Small intestine (tissue), 7 donors: ENCODE data around the gene SLC35A2. TPM values are rescaled to one million over a fixed set of nuclear protein-coding genes. Genes with fewer than 3 reads are reported as not detected.

Experiments
- DNase-seq, 2 donors: peaks; one replicate each; pipeline versions ENCODE4 v3.0.0 to v3.0.0-alpha.2; 2013
- FAIRE-seq: peaks from 2 replicates; lab custom pipeline; 2012; peaks lifted over from hg19 to GRCh38; lab: Jason Lieb, UNC
- H3K27ac ChIP-seq, 3 donors: one replicate each; pipeline ENCODE4 v1.5.1; 2013; ENCODE audit warnings: low read length in 2 of 3, mild to moderate bottlenecking in 2 of 3, control low read depth in 1 of 3, inconsistent platforms in 1 of 3, low read depth in 1 of 3, moderate library complexity in 1 of 3
- H3K27me3 ChIP-seq, 3 donors: one replicate each; pipeline ENCODE4 v1.6.1; 2013; ENCODE audit warnings: low read length in 3 of 3, inconsistent platforms in 1 of 3; ENCODE audit not compliant: control insufficient read depth in 3 of 3, insufficient read depth in 3 of 3
- H3K36me3 ChIP-seq, 3 donors: one replicate each; pipeline ENCODE4 v1.6.1; 2013; ENCODE audit warnings: low read length in 3 of 3, inconsistent platforms in 1 of 3, low read depth in 1 of 3, mild to moderate bottlenecking in 1 of 3, moderate library complexity in 1 of 3; ENCODE audit not compliant: control insufficient read depth in 3 of 3, insufficient read depth in 2 of 3
- H3K4me1 ChIP-seq, 3 donors: one replicate each; pipeline ENCODE4 v1.6.1; 2013; ENCODE audit warnings: low read length in 2 of 3, inconsistent platforms in 1 of 3, low read depth in 1 of 3, mild to moderate bottlenecking in 1 of 3, moderate library complexity in 1 of 3; ENCODE audit not compliant: control insufficient read depth in 3 of 3, insufficient read depth in 2 of 3
- H3K4me3 ChIP-seq, 3 donors: one replicate each; pipeline ENCODE4 v1.5.1; 2013; ENCODE audit warnings: low read length in 3 of 3, control low read depth in 1 of 3, inconsistent platforms in 1 of 3, low read depth in 1 of 3, mild to moderate bottlenecking in 1 of 3, moderate library complexity in 1 of 3
- H3K9me3 ChIP-seq, 2 donors: one replicate each; pipeline ENCODE4 v1.6.1; 2013; ENCODE audit warnings: low read depth in 1 of 2, low read length in 1 of 2; ENCODE audit not compliant: control insufficient read depth in 2 of 2, insufficient read depth in 1 of 2
- WGBS, 3 donors: extraction: QIAGEN DNeasy Blood & Tissue Kit; methylation state at CpG; one replicate each; pipeline ENCODE4 v1.1.7; 2013; 5-methylcytosine and 5-hydroxymethylcytosine counted together
- polyA plus RNA-seq, 4 donors: library from polyadenylated mRNA; stranded (reverse) in 3 of 4; unstranded in 1 of 4; fragments of 200-250 nt in 3 of 4; fragments of 120-200 nt in 1 of 4; gene quantifications; one replicate each; pipeline versions ENCODE4 v1.2.1 to v1.2.3, GENCODE V29; 2013
- donor health status: healthy with polysubstance abuse.
- donor health status: control.
- donor health status: control.
- donor health status: Bipolar disorder and iron deficiency.
- donor health status: healthy.

Gene SLC35A2
- polyA plus RNA-seq, 4 donors, result 8.1 to 31.5 (median 19.1) TPM

DNA sequence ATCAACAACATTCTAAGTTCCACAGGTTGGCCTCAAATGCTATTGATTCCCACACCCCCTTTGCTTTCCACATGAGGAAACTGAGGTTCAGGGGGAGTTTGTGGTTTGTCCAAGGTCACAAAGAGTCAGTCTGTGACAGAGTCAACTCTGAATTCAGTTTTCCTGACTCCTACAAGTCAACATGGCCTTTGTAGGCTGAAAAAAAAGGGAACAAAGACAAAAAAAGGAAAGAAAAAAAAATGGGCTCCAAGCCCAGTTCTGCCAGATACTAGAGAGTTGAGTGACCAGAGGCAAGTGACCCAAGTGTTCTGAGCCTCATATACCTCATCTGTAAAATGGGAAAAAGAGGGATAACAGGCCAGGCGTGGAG is 23.8 kb upstream of the SLC35A2 start:
- H3K4me1 ChIP-seq, result peaks cover 0 to 39% (median 0%) of the 10 kb centered on the region in 3 donors
- peak overlapping the region in 1 of 3 donors; percentile 11 for H3K27ac ChIP-seq
- H3K36me3 ChIP-seq, result peaks cover 0 to 56% (median 3%) of the 10 kb centered on the region in 3 donors
- no peak for DNase-seq
- WGBS, 3 donors, result 85 to 100% (median 90%) methylated on average over 1 of the region's 1 CpG
- no peak for FAIRE-seq
- no peaks in the 10 kb centered on the region for H3K27me3 ChIP-seq
- H3K4me3 ChIP-seq, result no peak overlapping the region
- H3K9me3 ChIP-seq, result no peaks in the 10 kb centered on the region

DNA sequence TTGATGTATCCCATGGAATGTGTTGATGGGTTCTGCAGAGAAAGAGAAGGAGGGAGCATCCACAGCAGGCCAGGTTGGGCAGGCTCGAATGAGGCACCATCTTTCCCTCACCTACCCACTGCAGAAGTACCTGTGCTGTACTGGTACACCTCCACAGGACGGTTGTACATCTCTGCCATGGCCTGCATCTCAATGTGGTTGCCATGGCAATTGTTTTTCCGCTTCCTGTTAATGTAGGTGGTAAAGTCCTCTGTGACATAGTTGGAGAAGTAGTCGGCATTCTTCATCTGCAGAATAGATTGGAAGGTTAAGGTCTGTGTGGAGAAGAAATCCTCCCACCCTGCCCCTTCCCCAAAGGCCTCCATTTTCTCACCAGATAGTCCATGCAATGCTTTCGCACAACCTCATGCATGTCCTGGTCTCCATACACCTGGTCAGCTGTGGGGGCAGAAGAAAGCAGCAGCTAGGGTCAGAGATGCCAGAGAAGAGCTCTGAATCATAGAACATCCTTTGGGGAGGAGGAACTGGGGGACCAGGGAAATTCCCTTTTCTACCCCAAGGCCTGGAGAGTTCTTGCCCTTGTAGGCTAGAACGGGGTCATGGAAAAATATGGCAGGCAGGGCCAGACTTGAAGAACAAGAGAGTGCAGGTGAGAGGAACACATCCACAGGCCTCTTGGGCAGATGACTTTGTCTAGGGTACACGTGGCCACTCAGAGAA is 23.3 kb upstream of the SLC35A2 start:
- 70 to 81% (median 70%) methylated on average over 7 of the region's 7 CpGs for WGBS, 3 donors
- H3K4me1 ChIP-seq, result peaks cover 0 to 34% (median 0%) of the 10 kb centered on the region in 3 donors
- FAIRE-seq (no peak), DNase-seq (no peak)
- H3K27ac ChIP-seq, result peak overlapping the region in 1 of 3 donors; percentile 54
- no peaks in the 10 kb centered on the region for H3K27me3 ChIP-seq
- H3K36me3 ChIP-seq, result peaks cover 0 to 52% (median 3%) of the 10 kb centered on the region in 3 donors
- no peak overlapping the region for H3K4me3 ChIP-seq
- H3K9me3 ChIP-seq, result no peaks in the 10 kb centered on the region

- Histone ChIP-seq H3K27me3 (no peaks in the 10 kb centered on the region), H3K4me1 (peaks cover 0 to 25% (median 0%) of the 10 kb centered on the region in 3 donors), H3K36me3 (peaks cover 0 to 45% (median 3%) of the 10 kb centered on the region in 3 donors), H3K27ac (peak overlapping the region in 1 of 3 donors; percentile 54), H3K4me3 (no peak overlapping the region), H3K9me3 (no peaks in the 10 kb centered on the region)
- DNase-seq (no peak), FAIRE-seq (no peak)
- WGBS, 3 donors, result 72 to 97% (median 93%) methylated on average over 2 of the region's 2 CpGs
Observed at GRCh38 chrX:48933757-48934156, 22.3 kb upstream of the SLC35A2 start.

DNA sequence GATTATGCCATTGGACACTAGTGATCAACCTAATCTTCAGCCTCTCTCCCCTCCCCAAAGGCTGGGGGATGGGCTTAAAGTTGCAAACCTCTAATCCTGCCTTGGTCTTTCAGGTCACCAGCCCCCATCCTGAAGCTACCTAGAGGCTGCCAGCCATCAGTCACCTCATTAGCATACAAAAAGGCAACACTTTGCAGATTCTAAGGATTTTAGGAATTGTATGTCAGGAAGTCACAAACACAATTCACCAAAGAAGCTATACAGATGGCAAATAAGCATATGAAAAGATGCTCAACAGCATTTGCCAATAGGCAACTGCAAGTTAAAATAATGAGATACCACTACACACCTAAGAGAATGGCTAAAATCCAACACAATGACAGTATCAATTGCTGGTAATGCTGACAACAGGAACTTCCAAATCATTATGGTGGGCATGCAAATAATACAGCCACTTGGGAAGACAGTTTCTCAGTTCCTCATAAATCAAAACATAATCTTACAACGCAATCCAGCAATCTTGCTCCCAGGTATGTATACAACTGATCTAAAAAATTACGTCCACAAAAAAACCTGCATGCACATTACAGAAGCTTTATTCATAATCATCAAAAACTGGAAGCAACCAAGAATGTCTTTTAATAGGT is 16.4 kb upstream of the SLC35A2 start:
- peaks cover 3 to 51% (median 7%) of the 10 kb centered on the region in 3 donors for H3K36me3 ChIP-seq
- DNase-seq (no peak), FAIRE-seq (no peak)
- no peak overlapping the region for H3K4me3 ChIP-seq
- H3K27me3 ChIP-seq, result no peaks in the 10 kb centered on the region
- H3K9me3 ChIP-seq, result no peaks in the 10 kb centered on the region
- H3K27ac ChIP-seq, result no peak overlapping the region
- 33 to 52% (median 39%) methylated on average over 2 of the region's 2 CpGs for WGBS, 3 donors
- peaks cover 0 to 2% (median 0%) of the 10 kb centered on the region in 3 donors for H3K4me1 ChIP-seq

- peaks cover 7 to 51% (median 7%) of the 10 kb centered on the region in 3 donors for H3K36me3 ChIP-seq
- 73 to 89% (median 85%) methylated on average over 5 of the region's 5 CpGs for WGBS, 3 donors
- no peak for FAIRE-seq
Observed at GRCh38 chrX:48927123-48927522, 15.7 kb upstream of the SLC35A2 start.

GRCh38 chrX:48924270-48924669 is 12.8 kb upstream of the SLC35A2 start:
- FAIRE-seq, result no peak
- no peak for DNase-seq
- Histone ChIP-seq H3K4me1 (peaks cover 0 to 8% (median 2%) of the 10 kb centered on the region in 3 donors), H3K9me3 (no peaks in the 10 kb centered on the region), H3K36me3 (peaks cover 7 to 58% (median 7%) of the 10 kb centered on the region in 3 donors), H3K27ac (no peak overlapping the region), H3K27me3 (no peaks in the 10 kb centered on the region), H3K4me3 (no peak overlapping the region)
- WGBS, 3 donors, result 75 to 98% (median 84%) methylated on average over 5 of the region's 5 CpGs

More at GRCh38 chrX:48927123-48927522, 15.7 kb upstream of the SLC35A2 start:
- H3K4me1 ChIP-seq, result peaks cover 0 to 2% (median 0%) of the 10 kb centered on the region in 3 donors
- DNase-seq, result no peak
- no peak overlapping the region for H3K27ac ChIP-seq
- H3K27me3 ChIP-seq, result no peaks in the 10 kb centered on the region
- no peaks in the 10 kb centered on the region for H3K9me3 ChIP-seq
- no peak overlapping the region for H3K4me3 ChIP-seq

- FAIRE-seq, result no peak
Observed at GRCh38 chrX:48923771-48924170, 12.3 kb upstream of the SLC35A2 start.

DNA sequence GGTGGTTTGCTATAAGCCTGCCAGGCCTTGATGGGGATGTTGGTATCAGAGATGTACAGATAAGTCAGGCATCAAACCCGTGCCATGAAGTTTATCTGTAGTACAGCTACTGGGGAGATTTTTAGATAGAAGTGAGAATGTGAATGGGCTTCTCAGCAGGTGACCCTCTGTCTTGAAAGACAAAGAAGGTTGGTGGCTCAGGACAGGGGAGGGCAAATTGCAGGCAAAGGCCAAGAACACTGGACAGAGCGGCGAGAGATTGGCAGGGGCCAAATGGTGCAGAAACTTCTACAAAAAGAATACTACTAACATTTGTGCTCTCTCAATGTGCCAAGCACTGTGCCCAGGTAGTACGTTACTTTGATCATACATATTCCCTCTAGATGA is 9.3 kb upstream of the SLC35A2 start:
- H3K9me3 ChIP-seq, result no peaks in the 10 kb centered on the region
- no peak overlapping the region for H3K4me3 ChIP-seq
- H3K27me3 ChIP-seq, result no peaks in the 10 kb centered on the region
- DNase-seq (no peak), FAIRE-seq (no peak)
- H3K27ac ChIP-seq, result peak overlapping the region in 1 of 3 donors; percentile 93
- peaks cover 4 to 46% (median 4%) of the 10 kb centered on the region in 3 donors for H3K36me3 ChIP-seq
- H3K4me1 ChIP-seq, result peaks cover 0 to 12% (median 0%) of the 10 kb centered on the region in 3 donors
- WGBS, 3 donors, result 78 to 81% (median 81%) methylated on average over 4 of the region's 4 CpGs

More at GRCh38 chrX:48923771-48924170, 12.3 kb upstream of the SLC35A2 start:
- WGBS, 3 donors, result 93 to 96% (median 94%) methylated on average over 12 to 13 of the region's 13 CpGs
- H3K4me1 ChIP-seq, result peaks cover 0 to 8% (median 2%) of the 10 kb centered on the region in 3 donors
- H3K27ac ChIP-seq, result no peak overlapping the region
- H3K4me3 ChIP-seq, result no peak overlapping the region
- no peak for DNase-seq
- peaks cover 7 to 58% (median 7%) of the 10 kb centered on the region in 3 donors for H3K36me3 ChIP-seq
- no peaks in the 10 kb centered on the region for H3K9me3 ChIP-seq
- no peaks in the 10 kb centered on the region for H3K27me3 ChIP-seq
